AG09309 (cell line): Measurements from ENCODE around the gene GSTP1.
"Not testable (repeated sequence)": the region's sequence is repeated elsewhere in the genome, so short reads cannot be mapped to it uniquely, and the experiment has no call there.

ENCODE experiments used
- DNase-seq: peaks from one replicate; pipeline ENCODE4 v3.0.0-alpha.2; 2010; ENCODE audit warnings: low read depth
- H3K4me3 ChIP-seq: 2 replicates; pipeline ENCODE4 v1.5.1; 2011; ENCODE audit warnings: mild to moderate bottlenecking, low read depth, low read length, moderate library complexity; ENCODE audit not compliant: control insufficient read depth
- TF ChIP-seq, protein P1 (sequence below): IDR thresholded peaks from 2 replicates; pipeline ENCODE4 v1.5.1; 2011; ENCODE audit warnings: mild to moderate bottlenecking, low read depth, low read length, inconsistent platforms; ENCODE audit not compliant: insufficient read depth, control insufficient read depth; ENCODE audit errors: missing control alignments

The GSTP1 gene

DNA sequence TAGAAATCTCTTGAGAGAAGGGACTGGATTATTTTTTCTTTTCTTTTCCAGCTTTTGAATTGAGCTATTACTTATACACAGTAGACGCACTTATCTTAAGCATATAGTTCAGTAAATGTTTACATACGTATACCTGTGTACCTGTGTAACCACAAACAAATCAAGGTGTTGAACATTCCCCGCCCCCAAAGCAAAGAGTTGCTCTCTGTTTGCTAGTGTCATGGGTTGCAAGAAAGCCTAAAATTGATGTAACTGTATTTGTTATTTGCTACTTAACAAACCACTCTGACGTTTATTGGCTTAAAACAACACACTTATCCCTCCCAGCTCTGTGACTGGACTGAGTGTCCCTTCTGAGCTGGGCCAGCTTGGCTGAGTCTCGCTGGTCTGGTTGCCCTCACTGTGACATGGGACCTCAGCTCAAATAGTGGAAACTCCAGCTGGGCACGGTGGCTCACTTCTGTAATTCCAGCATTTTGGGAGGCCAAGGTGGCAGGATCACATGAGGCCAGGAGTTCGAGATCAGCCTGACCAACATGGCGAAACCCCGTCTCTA lies 35.0 kb upstream of the GSTP1 start:
- DNase-seq: no peak
- H3K4me3 ChIP-seq: no peak overlapping the region
- TF ChIP-seq, protein P1, sequence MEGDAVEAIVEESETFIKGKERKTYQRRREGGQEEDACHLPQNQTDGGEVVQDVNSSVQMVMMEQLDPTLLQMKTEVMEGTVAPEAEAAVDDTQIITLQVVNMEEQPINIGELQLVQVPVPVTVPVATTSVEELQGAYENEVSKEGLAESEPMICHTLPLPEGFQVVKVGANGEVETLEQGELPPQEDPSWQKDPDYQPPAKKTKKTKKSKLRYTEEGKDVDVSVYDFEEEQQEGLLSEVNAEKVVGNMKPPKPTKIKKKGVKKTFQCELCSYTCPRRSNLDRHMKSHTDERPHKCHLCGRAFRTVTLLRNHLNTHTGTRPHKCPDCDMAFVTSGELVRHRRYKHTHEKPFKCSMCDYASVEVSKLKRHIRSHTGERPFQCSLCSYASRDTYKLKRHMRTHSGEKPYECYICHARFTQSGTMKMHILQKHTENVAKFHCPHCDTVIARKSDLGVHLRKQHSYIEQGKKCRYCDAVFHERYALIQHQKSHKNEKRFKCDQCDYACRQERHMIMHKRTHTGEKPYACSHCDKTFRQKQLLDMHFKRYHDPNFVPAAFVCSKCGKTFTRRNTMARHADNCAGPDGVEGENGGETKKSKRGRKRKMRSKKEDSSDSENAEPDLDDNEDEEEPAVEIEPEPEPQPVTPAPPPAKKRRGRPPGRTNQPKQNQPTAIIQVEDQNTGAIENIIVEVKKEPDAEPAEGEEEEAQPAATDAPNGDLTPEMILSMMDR: no peak

DNA sequence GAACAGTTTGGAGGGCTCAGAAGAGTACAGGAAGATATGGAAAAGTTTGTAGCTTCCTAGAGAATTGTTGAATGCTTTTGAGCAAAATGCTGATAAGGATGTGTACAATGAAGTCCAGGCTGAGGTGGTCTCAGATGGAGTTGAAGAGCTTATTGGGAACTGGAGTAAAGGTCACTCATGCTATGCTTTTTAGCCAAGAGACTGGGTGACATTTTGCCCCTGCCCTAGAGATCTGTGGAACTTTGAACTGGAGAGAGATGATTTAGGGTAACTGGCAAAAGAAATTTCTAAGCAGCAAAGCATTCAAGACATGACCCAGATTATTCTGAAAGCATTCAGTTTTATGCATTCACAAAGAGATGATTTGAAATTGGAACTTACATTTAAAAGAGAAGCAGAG lies 32.5 kb upstream of the GSTP1 start:
- no peak overlapping the region for H3K4me3 ChIP-seq
- DNase-seq: no peak
- TF ChIP-seq, protein P1: no peak

DNA sequence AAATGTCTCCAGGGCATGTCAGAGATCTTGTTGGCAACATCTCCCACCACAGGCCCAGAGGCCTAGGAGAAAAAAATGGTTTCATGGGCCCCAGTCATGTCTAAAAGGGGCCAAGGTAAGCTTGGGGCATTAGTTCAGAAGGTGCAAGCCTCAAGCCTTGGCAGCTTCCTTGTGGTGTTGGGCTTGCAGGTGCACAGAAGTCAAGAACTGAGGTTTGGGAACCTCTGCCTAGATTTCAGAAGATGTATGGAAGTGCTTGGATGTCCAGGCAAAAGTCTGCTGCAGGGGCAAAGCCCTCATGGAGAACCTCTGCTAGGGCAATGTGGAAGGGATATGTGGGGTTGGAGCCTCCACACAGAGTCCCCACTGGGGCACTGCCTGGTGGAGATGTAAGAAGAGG lies 31.9 kb upstream of the GSTP1 start:
- H3K4me3 ChIP-seq, DNase-seq: not testable (repeated sequence)

DNA sequence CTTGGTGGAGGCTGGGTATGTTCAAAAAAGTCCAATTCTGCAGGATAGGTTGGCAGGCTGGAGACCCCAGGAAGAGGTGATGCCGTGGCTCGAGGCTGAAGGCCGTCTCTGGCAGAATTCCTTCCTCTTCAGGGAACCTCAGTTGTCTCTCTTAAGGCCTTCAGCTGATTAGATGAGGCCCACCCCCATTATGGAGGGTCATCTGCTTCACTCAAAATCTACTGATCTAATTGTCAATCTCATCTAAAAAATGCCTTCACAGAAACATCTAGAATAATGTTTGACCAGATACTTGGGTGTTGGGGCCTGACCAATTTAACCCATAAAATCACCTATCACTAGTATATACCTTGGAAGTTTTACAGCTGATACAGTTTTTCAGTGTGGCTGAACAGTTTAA lies 27.4 kb upstream of the GSTP1 start:
- DNase-seq: no peak
- TF ChIP-seq, protein P1: no peak
- H3K4me3 ChIP-seq: no peak overlapping the region

DNA sequence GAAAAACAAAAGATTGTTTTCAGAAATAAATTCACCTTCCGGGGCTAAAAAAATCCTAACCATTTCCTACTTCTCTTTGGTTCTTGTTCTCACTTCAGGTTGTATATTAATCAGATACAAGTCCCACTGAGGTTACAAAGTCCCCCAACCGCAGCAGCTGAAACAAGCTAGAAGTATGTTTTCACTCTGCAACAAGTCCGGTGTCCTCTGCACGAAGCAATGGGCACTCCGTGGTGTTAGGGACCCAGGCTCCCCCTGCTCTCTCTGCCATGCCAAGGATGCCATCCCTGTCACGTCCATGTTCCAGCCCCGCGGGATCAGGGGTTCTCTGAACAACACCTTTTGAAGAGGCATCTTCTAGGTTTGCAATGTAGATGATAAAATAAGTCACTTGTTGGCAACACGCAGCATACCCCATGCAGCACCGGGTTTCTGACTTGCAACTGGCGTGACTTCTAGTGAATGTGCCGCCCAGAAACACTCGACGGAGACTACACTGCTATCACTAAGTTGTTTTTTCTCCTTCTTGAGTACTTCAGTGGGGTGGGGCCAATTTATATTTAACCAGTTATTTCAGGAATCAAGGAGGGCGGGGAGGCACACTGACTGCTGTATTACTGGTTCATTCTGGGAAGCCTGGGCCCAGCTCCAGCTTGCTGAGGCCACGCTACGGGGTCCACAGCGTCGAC lies 25.4 kb upstream of the GSTP1 start:
- no peak overlapping the region for H3K4me3 ChIP-seq
- DNase-seq: no peak
- TF ChIP-seq, protein P1: no peak

DNA sequence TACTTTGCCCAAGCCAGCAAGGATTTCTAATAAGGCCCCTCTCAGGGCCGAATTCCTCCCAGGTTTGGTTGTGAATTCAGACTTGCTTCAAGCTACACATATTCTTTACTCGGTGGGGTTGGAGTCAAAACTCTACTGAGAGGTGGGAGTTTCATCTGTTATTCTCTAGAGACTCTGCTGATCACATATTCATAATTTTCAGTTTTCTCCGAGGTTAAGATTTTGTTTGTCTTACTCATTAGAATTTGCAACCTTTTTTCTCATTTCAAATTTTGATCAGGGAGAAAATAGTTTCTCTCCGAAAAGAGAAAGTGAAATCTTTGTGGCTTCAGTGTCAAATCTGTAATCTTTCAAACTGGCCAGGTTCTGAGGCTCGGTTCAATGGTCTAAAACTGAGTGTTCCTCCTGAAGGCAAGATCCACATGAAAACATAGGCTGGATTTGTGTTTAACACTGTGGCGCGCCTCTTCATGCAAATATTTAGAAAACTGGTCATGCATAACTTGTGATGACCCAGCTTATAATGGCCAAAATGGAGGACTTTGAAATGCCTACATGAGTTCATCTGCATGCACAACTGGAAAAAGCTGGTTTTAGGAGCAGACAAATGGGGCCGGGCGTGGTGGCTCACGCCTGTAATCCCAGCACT lies 21.5 kb upstream of the GSTP1 start:
- H3K4me3 ChIP-seq: no peak overlapping the region
- DNase-seq: no peak
- TF ChIP-seq, protein P1: no peak

DNA sequence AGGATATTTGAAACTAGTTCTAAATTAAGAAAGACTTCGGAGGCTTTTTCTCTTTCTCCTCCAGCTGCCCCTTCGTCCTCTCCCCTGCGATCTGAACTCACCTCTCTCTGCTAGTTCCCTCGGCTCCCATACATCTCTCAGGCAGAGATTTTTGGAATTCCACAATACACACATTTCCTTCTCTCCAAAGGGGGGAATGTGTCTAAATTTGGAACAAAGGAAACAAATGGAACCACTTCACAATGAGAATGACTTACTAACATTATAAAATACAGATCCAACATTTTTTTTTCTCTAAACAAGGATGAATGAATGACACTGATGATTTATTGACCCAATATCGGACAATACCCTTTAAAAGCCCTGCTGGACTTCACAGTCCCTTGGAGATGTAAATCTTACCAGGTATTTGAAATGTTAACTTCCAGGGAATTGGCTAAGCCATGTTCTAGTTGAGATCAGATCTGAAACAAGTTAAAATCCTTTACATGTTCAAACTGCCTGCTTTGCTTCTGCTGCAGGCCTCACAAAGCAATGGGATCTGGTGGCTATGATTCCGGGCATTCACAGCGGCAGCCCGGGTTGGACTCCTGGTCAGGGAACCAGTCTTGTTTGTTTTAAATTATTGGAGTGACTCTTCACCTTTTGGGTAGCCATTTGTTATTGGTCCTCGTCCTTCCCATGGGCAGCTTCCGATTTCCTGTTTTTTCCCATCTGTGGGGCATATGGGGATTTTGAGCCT lies 20.5 kb upstream of the GSTP1 start:
- no peak overlapping the region for H3K4me3 ChIP-seq
- TF ChIP-seq, protein P1: no peak
- DNase-seq: no peak

DNA sequence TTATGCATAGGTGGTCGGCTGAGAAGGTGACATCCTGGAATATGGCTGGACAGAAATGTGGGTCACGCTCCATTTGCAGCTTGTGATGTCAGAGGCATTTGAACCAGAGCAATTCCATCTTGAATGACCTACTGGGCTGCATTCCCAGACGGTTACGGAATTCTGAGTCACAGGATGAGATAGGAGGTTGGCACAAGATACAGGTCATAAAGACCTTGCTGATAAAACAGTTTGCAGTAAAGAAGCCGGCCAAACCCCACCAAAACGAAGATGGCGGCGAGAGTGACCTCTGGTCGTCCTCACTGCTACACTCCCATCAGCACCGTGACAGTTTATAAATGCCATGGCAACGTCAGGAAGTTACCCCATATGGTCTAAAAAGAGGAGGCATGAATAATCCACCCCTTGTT lies 19.9 kb upstream of the GSTP1 start:
- DNase-seq: peak; percentile 17
- H3K4me3 ChIP-seq: not testable (repeated sequence)
